K562 (cell line): ENCODE results near the gene HOXB6. TPM values are rescaled to one million over a fixed set of nuclear protein-coding genes. Genes with fewer than 3 reads are reported as not detected.

Source experiments
- COPS2 ChIP-seq: fragments of 450-650 bp; conservative IDR thresholded peaks from 2 replicates; pipeline ENCODE4 v1.6.1; 2016; ENCODE audit warnings: mild to moderate bottlenecking, moderate library complexity
- DNMT1 ChIP-seq: fragments of 450-650 bp; IDR thresholded peaks from 2 replicates; pipeline ENCODE4 v1.6.1; 2016; ENCODE audit warnings: antibody characterized with exemption, mild to moderate bottlenecking
- ELF1 ChIP-seq: fragments of 200-800 bp; sonication (Bioruptor generic); IDR thresholded peaks from 2 replicates; pipeline ENCODE4 v1.6.1; 2016; ENCODE audit warnings: missing genetic modification characterization, missing compliant biosample characterization
- ELF2 ChIP-seq: fragments of 250-450 bp; sonication (Bioruptor Pico); IDR thresholded peaks from 2 replicates; pipeline ENCODE4 v1.5.0; 2021; ENCODE audit warnings: mild to moderate bottlenecking
- FOXK1 ChIP-seq: sonication (generic); formaldehyde crosslinking; IDR thresholded peaks from 2 replicates; pipeline ENCODE4 v1.8.0; 2022; ENCODE audit warnings: missing genetic modification reagents, mild to moderate bottlenecking, borderline replicate concordance
- MEIS2 ChIP-seq: fragments of 450-650 bp; IDR thresholded peaks from 2 replicates; pipeline ENCODE4 v1.6.1; 2014; ENCODE audit warnings: mild to moderate bottlenecking; ENCODE audit not compliant: partially characterized antibody
- MLLT1 ChIP-seq, 2 experiments: fragments of 450-650 bp; IDR thresholded peaks; 2 replicates each; pipeline ENCODE4 v1.6.1; 2016
- SAFB ChIP-seq: fragments of 200-400 bp; formaldehyde crosslinking; IDR thresholded peaks from 2 replicates; pipeline ENCODE4 v1.6.1; 2017; ENCODE audit warnings: low read depth, low read length, borderline replicate concordance
- TAF1 ChIP-seq: IDR thresholded peaks from 2 replicates; pipeline ENCODE4 v1.6.1; 2011; ENCODE audit warnings: mild to moderate bottlenecking, low read length, moderate library complexity; ENCODE audit not compliant: insufficient read depth, control insufficient read depth, severe bottlenecking; ENCODE audit errors: extremely low read depth
- ZNF184 ChIP-seq: sonication (generic); formaldehyde crosslinking; IDR thresholded peaks from 2 replicates; pipeline ENCODE4 v1.5.0; 2020; ENCODE audit warnings: missing genetic modification reagents
- ZNF436 ChIP-seq: fragments of 250-450, 450-650 bp; sonication (Bioruptor Pico); formaldehyde crosslinking; IDR thresholded peaks from 2 replicates; pipeline ENCODE4 v1.7.0; 2020; ENCODE audit warnings: mild to moderate bottlenecking
- ZNF75A ChIP-seq: fragments of 450-650 bp; formaldehyde crosslinking; IDR thresholded peaks from 2 replicates; pipeline ENCODE4 v1.4.0; 2020; ENCODE audit warnings: mild to moderate bottlenecking
- polyA plus RNA-seq, 8 experiments: library from polyadenylated mRNA; depleted of rRNA in 4 of 8; stranded (reverse) in 5 of 8; unstranded in 3 of 8; fragments of >200 nt; fragmentation: Nextera tagmentation in 2 of 8; fragmentation: Illumina TruSeq in 1 of 8; extraction: Ambion mirVana in 2 of 8; extraction: Trizol in 1 of 8; gene quantifications; 2 replicates each; pipeline versions ENCODE4 v1.2.1 to v1.2.3, GENCODE V29; 2011 to 2014; ENCODE audit warnings: inconsistent platforms in 1 of 8, missing spikeins in 1 of 8
- total RNA-seq, 7 experiments: library from RNA; depleted of rRNA in 6 of 7; stranded (reverse); fragments of >200 nt in 6 of 7; fragmentation: Illumina TruSeq in 2 of 7; extraction: Trizol in 2 of 7; gene quantifications; 2 replicates each; pipeline versions ENCODE4 v1.2.1 to v1.2.3, GENCODE V29; 2011 to 2021; ENCODE audit warnings: low replicate concordance in 1 of 7
- TF ChIP-seq, protein P1 (sequence below): IDR thresholded peaks from 2 replicates; pipeline ENCODE4 v1.6.1; 2011; ENCODE audit not compliant: insufficient read length; ENCODE audit errors: extremely low read depth
- TF ChIP-seq, protein P2 (sequence below): fragments of 450-650 bp; IDR thresholded peaks from 2 replicates; pipeline ENCODE4 v1.6.1; 2016; ENCODE audit warnings: borderline replicate concordance
- TF ChIP-seq, protein P3 (sequence below): sonication (generic); formaldehyde crosslinking; IDR thresholded peaks from 2 replicates; pipeline ENCODE4 v1.8.1; 2023; ENCODE audit warnings: mild to moderate bottlenecking, missing genetic modification reagents
- TF ChIP-seq, protein P4 (sequence below): IDR thresholded peaks from 2 replicates; pipeline ENCODE4 v1.6.1; 2016; ENCODE audit warnings: missing genetic modification characterization, missing compliant biosample characterization
- TF ChIP-seq, protein P5 (sequence below): fragments of 250-450 bp; sonication (Bioruptor Pico); IDR thresholded peaks from 2 replicates; pipeline ENCODE4 v1.4.0; 2020; ENCODE audit warnings: mild to moderate bottlenecking, moderate library complexity

The HOXB6 gene
- total and polyA plus RNA-seq, 9 of the 15 experiments (the other 6 are each of a cell fraction or from before 2014, with no cell fraction given), result 1.2 to 14.8 (median 4.9) TPM

- TF ChIP-seq ZNF184 (no peak), DNMT1 (no peak), ELF2 (CRISPR knock-in tag) (no peak), COPS2 (no peak), ZNF75A (no peak), ELF1 (tag) (no peak), TAF1 (peak; percentile 42), SAFB (no peak), MLLT1 (IDR thresholded peaks at IDR 0.05) (peak; percentile 81 to 88), ZNF436 (CRISPR knock-in tag) (no peak), MEIS2 (peak; percentile 84), FOXK1 (CRISPR knock-in tag) (no peak)
- TF ChIP-seq, protein P1, sequence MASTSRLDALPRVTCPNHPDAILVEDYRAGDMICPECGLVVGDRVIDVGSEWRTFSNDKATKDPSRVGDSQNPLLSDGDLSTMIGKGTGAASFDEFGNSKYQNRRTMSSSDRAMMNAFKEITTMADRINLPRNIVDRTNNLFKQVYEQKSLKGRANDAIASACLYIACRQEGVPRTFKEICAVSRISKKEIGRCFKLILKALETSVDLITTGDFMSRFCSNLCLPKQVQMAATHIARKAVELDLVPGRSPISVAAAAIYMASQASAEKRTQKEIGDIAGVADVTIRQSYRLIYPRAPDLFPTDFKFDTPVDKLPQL, result no peak
- TF ChIP-seq, protein P2, sequence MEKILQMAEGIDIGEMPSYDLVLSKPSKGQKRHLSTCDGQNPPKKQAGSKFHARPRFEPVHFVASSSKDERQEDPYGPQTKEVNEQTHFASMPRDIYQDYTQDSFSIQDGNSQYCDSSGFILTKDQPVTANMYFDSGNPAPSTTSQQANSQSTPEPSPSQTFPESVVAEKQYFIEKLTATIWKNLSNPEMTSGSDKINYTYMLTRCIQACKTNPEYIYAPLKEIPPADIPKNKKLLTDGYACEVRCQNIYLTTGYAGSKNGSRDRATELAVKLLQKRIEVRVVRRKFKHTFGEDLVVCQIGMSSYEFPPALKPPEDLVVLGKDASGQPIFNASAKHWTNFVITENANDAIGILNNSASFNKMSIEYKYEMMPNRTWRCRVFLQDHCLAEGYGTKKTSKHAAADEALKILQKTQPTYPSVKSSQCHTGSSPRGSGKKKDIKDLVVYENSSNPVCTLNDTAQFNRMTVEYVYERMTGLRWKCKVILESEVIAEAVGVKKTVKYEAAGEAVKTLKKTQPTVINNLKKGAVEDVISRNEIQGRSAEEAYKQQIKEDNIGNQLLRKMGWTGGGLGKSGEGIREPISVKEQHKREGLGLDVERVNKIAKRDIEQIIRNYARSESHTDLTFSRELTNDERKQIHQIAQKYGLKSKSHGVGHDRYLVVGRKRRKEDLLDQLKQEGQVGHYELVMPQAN, result 0 out of 2 replicates have a peak, but pooled peaks have one; percentile 39
- TF ChIP-seq, protein P3, sequence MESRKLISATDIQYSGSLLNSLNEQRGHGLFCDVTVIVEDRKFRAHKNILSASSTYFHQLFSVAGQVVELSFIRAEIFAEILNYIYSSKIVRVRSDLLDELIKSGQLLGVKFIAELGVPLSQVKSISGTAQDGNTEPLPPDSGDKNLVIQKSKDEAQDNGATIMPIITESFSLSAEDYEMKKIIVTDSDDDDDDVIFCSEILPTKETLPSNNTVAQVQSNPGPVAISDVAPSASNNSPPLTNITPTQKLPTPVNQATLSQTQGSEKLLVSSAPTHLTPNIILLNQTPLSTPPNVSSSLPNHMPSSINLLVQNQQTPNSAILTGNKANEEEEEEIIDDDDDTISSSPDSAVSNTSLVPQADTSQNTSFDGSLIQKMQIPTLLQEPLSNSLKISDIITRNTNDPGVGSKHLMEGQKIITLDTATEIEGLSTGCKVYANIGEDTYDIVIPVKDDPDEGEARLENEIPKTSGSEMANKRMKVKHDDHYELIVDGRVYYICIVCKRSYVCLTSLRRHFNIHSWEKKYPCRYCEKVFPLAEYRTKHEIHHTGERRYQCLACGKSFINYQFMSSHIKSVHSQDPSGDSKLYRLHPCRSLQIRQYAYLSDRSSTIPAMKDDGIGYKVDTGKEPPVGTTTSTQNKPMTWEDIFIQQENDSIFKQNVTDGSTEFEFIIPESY (CRISPR knock-in tag), result no peak
- TF ChIP-seq, protein P4, sequence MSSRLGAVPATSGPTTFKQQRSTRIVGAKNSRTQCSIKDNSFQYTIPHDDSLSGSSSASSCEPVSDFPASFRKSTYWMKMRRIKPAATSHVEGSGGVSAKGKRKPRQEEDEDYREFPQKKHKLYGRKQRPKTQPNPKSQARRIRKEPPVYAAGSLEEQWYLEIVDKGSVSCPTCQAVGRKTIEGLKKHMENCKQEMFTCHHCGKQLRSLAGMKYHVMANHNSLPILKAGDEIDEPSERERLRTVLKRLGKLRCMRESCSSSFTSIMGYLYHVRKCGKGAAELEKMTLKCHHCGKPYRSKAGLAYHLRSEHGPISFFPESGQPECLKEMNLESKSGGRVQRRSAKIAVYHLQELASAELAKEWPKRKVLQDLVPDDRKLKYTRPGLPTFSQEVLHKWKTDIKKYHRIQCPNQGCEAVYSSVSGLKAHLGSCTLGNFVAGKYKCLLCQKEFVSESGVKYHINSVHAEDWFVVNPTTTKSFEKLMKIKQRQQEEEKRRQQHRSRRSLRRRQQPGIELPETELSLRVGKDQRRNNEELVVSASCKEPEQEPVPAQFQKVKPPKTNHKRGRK (tag), result no peak
- TF ChIP-seq, protein P5, sequence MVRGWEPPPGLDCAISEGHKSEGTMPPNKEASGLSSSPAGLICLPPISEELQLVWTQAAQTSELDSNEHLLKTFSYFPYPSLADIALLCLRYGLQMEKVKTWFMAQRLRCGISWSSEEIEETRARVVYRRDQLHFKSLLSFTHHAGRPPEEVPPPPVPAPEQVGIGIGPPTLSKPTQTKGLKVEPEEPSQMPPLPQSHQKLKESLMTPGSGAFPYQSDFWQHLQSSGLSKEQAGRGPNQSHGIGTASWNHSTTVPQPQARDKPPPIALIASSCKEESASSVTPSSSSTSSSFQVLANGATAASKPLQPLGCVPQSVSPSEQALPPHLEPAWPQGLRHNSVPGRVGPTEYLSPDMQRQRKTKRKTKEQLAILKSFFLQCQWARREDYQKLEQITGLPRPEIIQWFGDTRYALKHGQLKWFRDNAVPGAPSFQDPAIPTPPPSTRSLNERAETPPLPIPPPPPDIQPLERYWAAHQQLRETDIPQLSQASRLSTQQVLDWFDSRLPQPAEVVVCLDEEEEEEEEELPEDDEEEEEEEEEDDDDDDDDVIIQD, result no peak
These were observed 24.8 kb downstream of the HOXB6 start (continued) for GRCh38 chr17:48579760-48580554.
